IMR-90 (cell line): Measurements from ENCODE around the gene MRPS7. TPM values are rescaled to one million over a fixed set of nuclear protein-coding genes. Genes with fewer than 3 reads are reported as not detected.
A peak's percentile ranks its signal among the peaks of the same experiment; 100 is the strongest.

Source experiments
- ATAC-seq: fragments of 200-7000 bp; cut with Tn5 transposase; 2 replicates; pipeline ENCODE4 v1.9.1; 2020; ENCODE audit warnings: low read depth, mild to moderate bottlenecking, moderate library complexity
- BruUV-seq: library from RNA; stranded (reverse); fragments of 400-500 nt; replicated peaks from 2 replicates; lab custom pipeline; 2021; lab: Mats Ljungman, UMichigan
- CTCF ChIA-PET: fragments of 300-600 bp; formaldehyde crosslinking; extraction: SDS; loops from one replicate; lab custom pipeline; 2021; ENCODE audit warnings: antibody characterized with exemption; lab: Yijun Ruan, JAX
- POLR2A ChIA-PET: fragments of 300-600 bp; sonication (Branson Sonifier 250); formaldehyde crosslinking; loops from one replicate; lab custom pipeline; 2022; ENCODE audit warnings: antibody characterized with exemption; ENCODE audit not compliant: unreplicated experiment; lab: Charles Lee
- DNase-seq: peaks from one replicate; pipeline ENCODE4 v3.0.0; 2013
- H2AFZ ChIP-seq: replicated peaks from 2 replicates; pipeline ENCODE3; 2013; ENCODE audit warnings: low read length, mild to moderate bottlenecking; ENCODE audit not compliant: poor library complexity
- H2AK5ac ChIP-seq: 2 replicates; pipeline ENCODE4 v1.6.1; 2013; ENCODE audit warnings: low read depth, low read length, inconsistent platforms
- H2AK9ac ChIP-seq: replicated peaks from 2 replicates; pipeline ENCODE3; 2013; ENCODE audit warnings: mild to moderate bottlenecking, low read depth, low read length, moderate library complexity; ENCODE audit not compliant: poor library complexity
- H2BK120ac ChIP-seq: 2 replicates; pipeline ENCODE4 v1.6.1; 2013; ENCODE audit warnings: low read depth, low read length, inconsistent platforms
- H2BK15ac ChIP-seq: 3 replicates; pipeline ENCODE4 v1.6.1; 2013; ENCODE audit warnings: low read depth, low read length, inconsistent platforms
- H2BK20ac ChIP-seq: 2 replicates; pipeline ENCODE4 v1.6.1; 2013; ENCODE audit warnings: low read depth, mild to moderate bottlenecking, inconsistent platforms, low read length, moderate library complexity
- H2BK5ac ChIP-seq: 2 replicates; pipeline ENCODE4 v1.6.1; 2013; ENCODE audit warnings: mild to moderate bottlenecking, low read depth, low read length, inconsistent platforms; ENCODE audit not compliant: poor library complexity, severe bottlenecking
- H3K14ac ChIP-seq: replicated peaks from 2 replicates; pipeline ENCODE4 v1.6.1; 2013; ENCODE audit warnings: low read depth, low read length, inconsistent platforms
- H3K18ac ChIP-seq: 2 replicates; pipeline ENCODE4 v1.6.1; 2013; ENCODE audit warnings: low read depth, low read length, control low read depth
- H3K23ac ChIP-seq: 2 replicates; pipeline ENCODE4 v1.6.1; 2013; ENCODE audit warnings: low read depth, low read length, inconsistent platforms
- H3K27ac ChIP-seq: 2 replicates; pipeline ENCODE4 v1.5.1; 2013; ENCODE audit warnings: mild to moderate bottlenecking, control low read depth, low read length; ENCODE audit not compliant: insufficient read depth
- H3K27me3 ChIP-seq: 2 replicates; pipeline ENCODE4 v1.6.1; 2013; ENCODE audit warnings: low read length; ENCODE audit not compliant: control insufficient read depth, insufficient read depth
- H3K36me3 ChIP-seq: 2 replicates; pipeline ENCODE4 v1.6.1; 2013; ENCODE audit warnings: low read length, mixed read lengths; ENCODE audit not compliant: control insufficient read depth, insufficient read depth
- H3K4ac ChIP-seq: 2 replicates; pipeline ENCODE4 v1.6.1; 2013; ENCODE audit warnings: low read depth, low read length, inconsistent platforms
- H3K4me1 ChIP-seq: 2 replicates; pipeline ENCODE4 v1.6.1; 2013; ENCODE audit warnings: low read length, mixed read lengths; ENCODE audit not compliant: control insufficient read depth, insufficient read depth
- H3K4me2 ChIP-seq: 2 replicates; pipeline ENCODE4 v1.6.1; 2013; ENCODE audit warnings: low read depth, mild to moderate bottlenecking, control low read depth, low read length, moderate library complexity
- H3K4me3 ChIP-seq: 2 replicates; pipeline ENCODE4 v1.5.1; 2013; ENCODE audit warnings: low read depth, mild to moderate bottlenecking, control low read depth, low read length, moderate library complexity; ENCODE audit not compliant: insufficient read depth
- H3K56ac ChIP-seq: 2 replicates; pipeline ENCODE4 v1.6.1; 2013; ENCODE audit warnings: low read length, inconsistent platforms; ENCODE audit not compliant: insufficient read depth; ENCODE audit errors: extremely low read depth
- H3K79me1 ChIP-seq, 2 experiments: 2 replicates each; pipeline ENCODE4 v1.6.1; 2013; ENCODE audit warnings: low read length in 2 of 2, inconsistent platforms in 1 of 2, low read depth in 1 of 2
- H3K9ac ChIP-seq: 2 replicates; pipeline ENCODE4 v1.6.1; 2013; ENCODE audit warnings: low read depth, low read length, control low read depth
- H3K9me1 ChIP-seq: 2 replicates; pipeline ENCODE4 v1.6.1; 2013; ENCODE audit warnings: low read length, inconsistent platforms; ENCODE audit not compliant: insufficient read depth
- H3K9me3 ChIP-seq: 2 replicates; pipeline ENCODE4 v1.6.1; 2013; ENCODE audit warnings: low read length; ENCODE audit not compliant: control insufficient read depth, insufficient read depth
- H4K20me1 ChIP-seq: 2 replicates; pipeline ENCODE4 v1.6.1; 2013; ENCODE audit warnings: low read length, inconsistent platforms; ENCODE audit not compliant: insufficient read depth
- H4K5ac ChIP-seq: 2 replicates; pipeline ENCODE4 v1.6.1; 2013; ENCODE audit warnings: mild to moderate bottlenecking, low read depth, low read length, control low read depth
- H4K8ac ChIP-seq, 2 experiments: 2 replicates each; pipeline ENCODE4 v1.6.1; 2013; ENCODE audit warnings: low read depth in 2 of 2, low read length in 2 of 2, control low read depth in 1 of 2, inconsistent platforms in 1 of 2
- H4K91ac ChIP-seq: 2 replicates; pipeline ENCODE4 v1.6.1; 2013; ENCODE audit warnings: low read depth, low read length, inconsistent platforms; ENCODE audit not compliant: insufficient read depth
- BHLHE40 ChIP-seq: fragments of 150-350 bp; IDR thresholded peaks from 2 replicates; pipeline ENCODE4 v1.6.1; 2016; ENCODE audit warnings: mild to moderate bottlenecking, low read depth, low read length
- CEBPB ChIP-seq: IDR thresholded peaks from 2 replicates; pipeline ENCODE4 v1.6.1; 2012; ENCODE audit warnings: low read depth, low read length, improper control_type of control experiment
- CHD1 ChIP-seq: IDR thresholded peaks from 2 replicates; pipeline ENCODE4 v1.6.1; 2012; ENCODE audit warnings: low read depth, low read length, improper control_type of control experiment
- CTCF ChIP-seq: conservative IDR thresholded peaks from 2 replicates; pipeline ENCODE4 v1.5.1; 2012; ENCODE audit warnings: mild to moderate bottlenecking, low read depth, low read length, improper control_type of control experiment
- ELK1 ChIP-seq: fragments of 150-350 bp; IDR thresholded peaks from 2 replicates; pipeline ENCODE4 v1.6.1; 2016; ENCODE audit warnings: low read depth, mild to moderate bottlenecking, low read length, moderate library complexity, borderline replicate concordance
- FOS ChIP-seq: fragments of 150-350 bp; IDR thresholded peaks from 2 replicates; pipeline ENCODE4 v1.6.1; 2016; ENCODE audit warnings: low read depth, low read length
- MAFK ChIP-seq: IDR thresholded peaks from 2 replicates; pipeline ENCODE4 v1.6.1; 2012; ENCODE audit warnings: low read depth, low read length, improper control_type of control experiment
- MAZ ChIP-seq: IDR thresholded peaks from 2 replicates; pipeline ENCODE4 v1.6.1; 2012; ENCODE audit warnings: low read depth, mild to moderate bottlenecking, low read length, improper control_type of control experiment, moderate library complexity, borderline replicate concordance
- MXI1 ChIP-seq: IDR thresholded peaks from 2 replicates; pipeline ENCODE4 v1.6.1; 2012; ENCODE audit warnings: low read depth, mild to moderate bottlenecking, low read length, moderate library complexity, borderline replicate concordance
- NFE2L2 ChIP-seq: fragments of 150-350 bp; IDR thresholded peaks from 2 replicates; pipeline ENCODE4 v1.6.1; 2016; ENCODE audit warnings: low read depth, mild to moderate bottlenecking, low read length
- POLR2A ChIP-seq: IDR thresholded peaks from 2 replicates; pipeline ENCODE4 v1.6.1; 2012; ENCODE audit warnings: mild to moderate bottlenecking, low read depth, low read length
- RAD21 ChIP-seq: IDR thresholded peaks from 2 replicates; pipeline ENCODE4 v1.6.1; 2012; ENCODE audit warnings: low read length, improper control_type of control experiment
- RCOR1 ChIP-seq: IDR thresholded peaks from 2 replicates; pipeline ENCODE4 v1.6.1; 2012; ENCODE audit warnings: mild to moderate bottlenecking, low read length, improper control_type of control experiment; ENCODE audit not compliant: insufficient replicate concordance
- RFX5 ChIP-seq: IDR thresholded peaks from 2 replicates; pipeline ENCODE4 v1.8.0; 2012; ENCODE audit warnings: low read depth, mild to moderate bottlenecking, low read length, moderate library complexity
- SMC3 ChIP-seq: fragments of 150-350 bp; IDR thresholded peaks from 2 replicates; pipeline ENCODE4 v1.6.1; 2016; ENCODE audit warnings: low read depth, mild to moderate bottlenecking, antibody characterized with exemption, low read length, moderate library complexity
- USF2 ChIP-seq: fragments of 150-350 bp; IDR thresholded peaks from 2 replicates; pipeline ENCODE4 v1.6.1; 2017; ENCODE audit warnings: mild to moderate bottlenecking, antibody characterized with exemption, low read length, low read depth
- WGBS, 2 experiments: methylation state at CpG; one replicate each; pipeline versions ENCODE4 v1.1.5 to v1.1.7; 2013; ENCODE audit warnings: missing lambda C conversion rate in 2 of 2; ENCODE audit not compliant: insufficient read length in 1 of 2; ENCODE audit errors: extremely low coverage in 2 of 2; 5-methylcytosine and 5-hydroxymethylcytosine counted together
- dilution Hi-C: fragments of 300-500 bp; cut with HindIII; formaldehyde crosslinking; loops from one replicate; pipeline ENCODE4 v1.14.3; 2018; ENCODE audit warnings: low sequenced_read_pairs; ENCODE audit not compliant: unreplicated experiment
- in situ Hi-C: fragments of 300-500 bp; cut with MboI; formaldehyde crosslinking; loops from 3 replicates; pipeline ENCODE4 v1.14.3; 2019; ENCODE audit warnings: low sequenced_read_pairs, inconsistent platforms, mixed read lengths
- intact Hi-C: fragments of 100-400 bp; cut with micrococcal nuclease; formaldehyde crosslinking; loops from 2 replicates; pipeline ENCODE4 v1.10.0; 2022
- polyA plus RNA-seq, 3 experiments: library from polyadenylated mRNA; depleted of rRNA; stranded (reverse); fragments of >200 nt; gene quantifications; 2 replicates each; pipeline ENCODE4 v1.2.3, GENCODE V29; 2012; ENCODE audit warnings: low replicate concordance in 1 of 3
- total RNA-seq: library from RNA; depleted of rRNA; stranded (reverse); fragments of >200 nt; gene quantifications from 2 replicates; pipeline ENCODE4 v1.2.3, GENCODE V29; 2012

The MRPS7 gene
- total and polyA plus RNA-seq, 2 of the 4 experiments (the other 2 are of a cell fraction), result 55.9 to 60.5 TPM

GRCh38 chr17:75277664-75278071, 16.0 kb downstream of the MRPS7 start:
- no peak overlapping the region for H2BK120ac ChIP-seq
- no peak overlapping the region for H2BK20ac ChIP-seq
- H2AFZ ChIP-seq, result peak overlapping the region; percentile 70
- H3K27me3 ChIP-seq, result no peaks in the 10 kb centered on the region
- peak overlapping the region in 1 of 2 experiments; percentile 52; a peak in 1 of 4 replicates for H4K8ac ChIP-seq
- intact Hi-C loops, result loop anchor here (10.0 kb wide), 1 partner anchor 237 kb away; the partner anchor contains the start of genes CASKIN2 and TSEN54
- peaks cover 17% of the 10 kb centered on the region for H3K9me1 ChIP-seq
- ChIA-PET CTCF (interaction anchor here (1.0 kb wide), 1 partner anchor 11 kb away, joined by 5 read pairs; the partner anchor contains the start of gene SLC25A19), POLR2A (interaction anchor here (0.6 kb wide), 1 partner anchor 163 kb away, joined by 13 read pairs; no protein-coding TSS in a partner anchor)
- no peak overlapping the region for H3K18ac ChIP-seq
- no peaks in the 10 kb centered on the region; the same call in none of the 2 replicates for H4K20me1 ChIP-seq
- no peak overlapping the region for H3K56ac ChIP-seq
- H3K4me2 ChIP-seq, result no peak overlapping the region
- ATAC-seq, result peak; percentile 59
- H3K36me3 ChIP-seq, result no peaks in the 10 kb centered on the region
- no peak overlapping the region for H3K23ac ChIP-seq
- H2AK5ac ChIP-seq, result peak overlapping the region; percentile 8; the same call in 1 of the 2 replicates
- BruUV-seq, result no TSS peak
- H3K4me1 ChIP-seq, result peaks cover 8% of the 10 kb centered on the region
- no peak overlapping the region for H2BK15ac ChIP-seq
- no peaks in the 10 kb centered on the region for H3K9me3 ChIP-seq
- H4K91ac ChIP-seq, result no peak overlapping the region
- H3K4me3 ChIP-seq, result no peak overlapping the region
- H3K9ac ChIP-seq, result no peak overlapping the region
- no CpG with 5 or more reads among the region's 6 CpGs for WGBS, 2 experiments
- dilution Hi-C loops, result no loop called here
- no peak for TF ChIP-seq FOS
- TF ChIP-seq RFX5, result no peak
- TF ChIP-seq MXI1, result no peak
- no peak for TF ChIP-seq POLR2A
- no peak for TF ChIP-seq RAD21
- TF ChIP-seq MAZ, result no peak
- no peak for TF ChIP-seq BHLHE40
- no peak for TF ChIP-seq MAFK
- TF ChIP-seq NFE2L2, result no peak
- TF ChIP-seq ELK1, result no peak
- no peak for TF ChIP-seq USF2
- TF ChIP-seq CEBPB, result no peak
- TF ChIP-seq CTCF, result no peak
- TF ChIP-seq SMC3, result no peak
- no peak for TF ChIP-seq CHD1
- no peak for TF ChIP-seq RCOR1
- no peak overlapping the region for H3K14ac ChIP-seq
- H3K79me1 ChIP-seq, result peaks cover 3 to 7% of the 10 kb centered on the region in 2 experiments; a peak in 3 of 4 replicates
- no peak overlapping the region for H3K27ac ChIP-seq
- H2AK9ac ChIP-seq, result peak overlapping the region; percentile 94
- H4K5ac ChIP-seq, result no peak overlapping the region
- in situ Hi-C loops, result no loop called here
- no peak overlapping the region for H2BK5ac ChIP-seq
- 0 out of 2 replicates have a peak overlapping the region, but pooled peaks have one; percentile 50 for H3K4ac ChIP-seq
- peak; percentile 32 for DNase-seq
